HG02798 (cell line): ENCODE results near the gene NFKBIZ.
"Not testable (repeated sequence)": the region's sequence is repeated elsewhere in the genome, so short reads cannot be mapped to it uniquely, and the experiment has no call there.

Source experiments
- ATAC-seq: cut with Tn5 transposase; IDR thresholded peaks from one replicate; pipeline ENCODE4 v1.9.1; 2021; ENCODE audit warnings: mild to moderate bottlenecking; ENCODE audit not compliant: unreplicated experiment, poor library complexity

The NFKBIZ gene

DNA sequence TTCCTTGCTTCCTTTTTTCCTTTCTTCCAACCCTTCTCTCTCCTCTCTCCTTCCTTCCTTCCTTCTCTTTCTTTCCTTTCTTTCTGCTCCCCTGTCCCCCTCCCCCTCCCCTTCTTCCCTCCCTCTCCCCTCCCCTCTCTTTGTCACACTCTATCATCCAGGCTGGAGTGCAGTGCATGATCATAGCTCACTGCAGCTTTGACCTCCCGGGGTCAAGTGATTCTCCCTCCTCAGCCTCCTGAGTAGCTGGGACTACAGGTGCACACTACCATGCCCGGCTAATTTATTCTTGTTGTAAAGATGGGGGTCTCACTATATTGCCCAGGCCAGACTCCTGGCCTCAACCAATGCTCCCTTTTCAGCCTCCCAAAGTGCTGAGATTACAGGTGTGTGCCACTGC is 18.7 kb downstream of the NFKBIZ start:
- ATAC-seq = no peak

DNA sequence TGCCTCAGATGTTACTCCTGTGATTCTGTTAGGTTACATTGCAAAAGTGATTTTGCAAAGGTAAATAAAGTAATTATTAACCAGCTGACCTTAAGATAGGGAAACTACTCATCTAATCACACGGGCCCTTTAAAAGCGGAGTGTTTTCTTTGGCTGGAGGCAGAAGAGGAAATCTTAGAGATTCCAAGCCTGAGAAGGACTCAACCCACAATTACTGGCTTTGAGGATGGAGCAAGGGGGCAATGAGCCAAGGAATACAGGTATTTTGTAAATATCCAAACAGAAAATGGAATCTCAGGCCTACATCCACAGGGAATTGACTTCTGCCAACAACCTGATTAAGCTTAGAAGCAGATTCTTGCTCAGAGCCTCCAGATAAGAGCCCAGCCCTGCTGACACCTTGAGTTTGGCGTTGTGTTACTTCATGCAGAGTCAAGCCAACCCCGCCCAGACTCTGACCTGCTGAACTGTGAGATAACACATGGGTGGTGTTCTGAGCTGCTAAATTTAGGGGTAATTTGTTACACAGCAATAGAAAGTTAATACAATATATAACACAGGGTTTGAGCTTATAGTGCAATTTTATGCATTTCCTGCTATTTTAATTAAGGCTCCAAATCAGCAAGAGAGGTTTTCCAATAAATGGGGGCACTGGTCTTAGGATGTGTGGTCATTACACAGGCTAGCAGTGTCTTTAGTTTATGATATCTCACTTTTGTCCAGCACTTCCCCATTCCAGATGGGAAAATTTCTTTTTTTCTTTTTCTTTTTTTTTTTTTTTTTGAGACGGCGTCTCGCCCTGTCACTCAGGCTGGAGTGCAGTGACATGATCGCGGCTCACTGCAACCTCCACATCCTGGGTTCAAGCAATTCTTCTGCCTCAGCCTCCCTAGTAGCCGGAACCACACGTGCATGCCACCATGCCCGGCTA is 19.5 kb downstream of the NFKBIZ start:
- ATAC-seq = no peak

DNA sequence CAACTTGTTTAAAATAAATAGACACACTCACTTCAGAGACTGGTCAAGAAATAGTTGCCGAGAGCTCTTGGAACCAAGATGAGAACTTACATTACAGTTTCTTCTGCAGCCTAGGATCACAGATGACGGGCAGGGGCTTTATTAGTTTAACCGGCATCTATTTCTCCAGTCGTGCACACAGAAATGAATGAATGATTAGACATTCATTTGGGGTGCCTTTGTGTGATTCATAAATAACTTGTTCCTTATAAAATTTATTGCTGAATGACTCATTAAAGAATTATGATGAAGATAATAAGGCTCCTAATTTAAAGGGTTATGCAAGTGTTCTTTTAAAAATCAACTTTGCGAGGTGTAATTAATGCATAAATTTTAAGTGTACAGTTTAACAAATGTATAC is 20.8 kb downstream of the NFKBIZ start:
- no peak for ATAC-seq

GRCh38 chr3:101873619-101874018 is 24.3 kb downstream of the NFKBIZ start:
- ATAC-seq = no peak

- no peak for ATAC-seq
Measured at GRCh38 chr3:101876142-101876541, 26.8 kb downstream of the NFKBIZ start.

DNA sequence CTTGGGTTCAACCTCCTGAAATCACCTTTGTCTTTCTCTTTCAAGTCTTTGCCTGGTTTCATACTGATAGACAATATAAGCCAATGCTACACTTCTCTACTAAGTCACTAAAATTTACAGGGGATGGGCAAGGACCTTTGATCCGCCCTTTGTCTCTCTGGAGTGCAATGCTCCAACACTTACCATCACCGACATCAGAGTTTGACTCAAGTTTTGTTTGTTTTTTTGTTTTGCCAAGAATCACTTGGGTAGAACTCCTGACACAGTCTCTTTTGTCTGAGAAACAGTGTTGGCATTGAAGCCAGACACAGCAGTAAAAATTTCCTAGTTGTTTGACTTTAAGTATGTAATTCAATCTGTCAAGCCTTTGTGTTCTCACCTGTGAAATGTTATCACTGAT is 29.3 kb downstream of the NFKBIZ start:
- no peak for ATAC-seq

GRCh38 chr3:101879102-101879501 is 29.8 kb downstream of the NFKBIZ start:
- no peak for ATAC-seq

DNA sequence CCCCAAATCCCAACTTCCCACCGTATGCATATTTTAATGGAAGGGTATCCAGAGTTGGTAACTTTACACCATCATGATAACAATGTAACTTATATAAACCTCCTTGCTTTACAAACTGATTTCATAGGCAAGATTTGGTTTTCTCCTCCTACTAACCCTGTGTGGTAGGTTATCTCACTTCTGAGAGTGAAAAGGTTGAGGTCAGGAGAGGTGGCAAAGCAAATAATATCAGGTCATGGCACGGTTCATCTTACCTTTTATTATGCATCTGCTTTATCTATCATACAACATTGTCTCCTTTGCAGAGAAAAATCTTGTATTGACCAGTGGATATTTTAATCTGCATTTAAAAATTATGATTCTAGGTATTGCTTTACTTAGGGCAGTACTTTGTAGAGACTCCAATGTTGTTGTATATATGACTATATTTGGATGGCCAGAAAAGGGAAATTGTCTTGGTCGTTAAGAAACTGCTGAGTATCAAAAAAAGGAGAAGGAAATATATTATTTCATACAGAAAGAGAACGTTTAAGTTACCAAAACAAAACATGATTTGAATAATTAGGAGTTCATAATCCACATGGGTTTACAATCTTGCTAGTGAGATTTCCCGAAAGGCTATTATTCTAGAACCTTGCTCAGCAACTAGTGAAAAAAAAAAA is 30.4 kb downstream of the NFKBIZ start:
- no peak for ATAC-seq

- no peak for ATAC-seq
Measured at GRCh38 chr3:101884776-101885175, 35.5 kb downstream of the NFKBIZ start.

- not testable (repeated sequence) for ATAC-seq
Measured at GRCh38 chr3:101885584-101885983, 36.3 kb downstream of the NFKBIZ start.

- ATAC-seq = no peak
Measured at GRCh38 chr3:101886626-101887025, 37.3 kb downstream of the NFKBIZ start.

DNA sequence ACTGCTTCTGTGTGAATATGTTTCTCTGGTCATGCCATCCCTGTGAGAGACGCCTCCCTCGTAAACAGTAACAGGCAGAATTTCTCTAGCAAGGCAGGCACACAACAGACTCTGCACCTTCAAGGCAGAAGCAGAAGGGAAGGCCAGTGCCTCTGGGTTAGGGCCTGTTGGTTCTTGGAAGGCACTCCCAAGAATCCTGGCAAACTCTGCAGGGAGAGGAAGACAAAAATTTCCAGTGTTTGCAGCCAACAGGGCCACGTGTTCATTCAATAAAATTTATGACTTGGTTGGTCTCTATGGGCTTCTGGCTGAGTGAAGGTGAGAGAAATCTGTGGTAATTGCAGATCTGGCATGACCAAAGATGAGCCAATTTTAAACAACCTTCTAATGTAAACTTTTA is 39.3 kb downstream of the NFKBIZ start:
- no peak for ATAC-seq

DNA sequence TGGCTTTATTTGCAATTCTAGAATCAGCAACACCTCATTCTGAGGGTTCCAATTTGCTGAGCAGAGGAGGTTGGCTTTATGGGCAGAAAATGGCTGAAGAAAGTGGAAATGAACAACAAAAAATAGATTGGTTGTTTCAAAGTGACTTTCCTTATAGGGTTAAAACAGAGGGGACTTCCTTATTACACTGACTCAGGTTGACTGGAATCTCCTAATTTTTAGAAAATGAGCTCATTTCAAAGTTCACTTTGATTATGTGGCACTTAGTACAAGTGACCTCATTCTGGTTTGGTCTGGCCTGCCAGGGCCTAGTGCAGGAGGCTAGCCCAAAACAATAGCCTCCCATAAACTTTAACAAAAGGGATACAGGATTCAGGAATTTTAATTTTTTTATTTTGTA is 41.4 kb downstream of the NFKBIZ start:
- ATAC-seq = no peak

DNA sequence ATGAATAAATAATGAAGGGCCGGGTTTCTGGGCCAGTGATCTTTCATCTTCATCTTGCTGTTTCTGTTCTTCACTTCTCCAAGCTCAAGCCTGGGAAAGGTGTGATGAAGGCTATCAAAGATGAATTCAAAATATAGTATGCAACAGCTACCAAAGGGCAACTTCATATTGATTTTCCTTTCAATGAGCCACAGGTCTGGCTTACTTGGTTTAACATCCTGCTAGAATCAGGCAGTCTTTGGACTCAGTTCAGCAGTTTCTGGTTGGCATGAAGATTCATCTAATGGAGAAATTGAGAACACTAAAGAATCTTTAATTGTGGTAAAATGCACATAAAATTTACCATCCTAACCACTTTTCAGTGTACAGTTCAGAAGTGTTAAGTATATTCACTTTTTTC is 43.3 kb downstream of the NFKBIZ start:
- no peak for ATAC-seq

- no peak for ATAC-seq
Measured at GRCh38 chr3:101896083-101896757, 46.9 kb downstream of the NFKBIZ start.

- ATAC-seq = no peak
Measured at GRCh38 chr3:101897013-101897412, 47.7 kb downstream of the NFKBIZ start.

GRCh38 chr3:101898039-101898438 is 48.7 kb downstream of the NFKBIZ start:
- ATAC-seq = no peak

GRCh38 chr3:101898752-101899169 is 49.4 kb downstream of the NFKBIZ start:
- peak; percentile 95 for ATAC-seq

GRCh38 chr3:101900316-101900715 is 51.0 kb downstream of the NFKBIZ start:
- no peak for ATAC-seq

- no peak for ATAC-seq
Measured at GRCh38 chr3:101900736-101901135, 51.4 kb downstream of the NFKBIZ start.

GRCh38 chr3:101902041-101902440 is 52.7 kb downstream of the NFKBIZ start:
- ATAC-seq = peak; percentile 36
